GM23338 (cell line): Measurements from ENCODE around the gene FAM120A.

Experiments used
- CTCF ChIP-seq, 2 experiments: fragments of 200-600 bp in 1 of 2; sonication (generic) in 1 of 2; conservative IDR thresholded peaks; 2 replicates each; pipeline versions ENCODE4 v1.5.1 to v1.6.1; 2016 to 2017; ENCODE audit warnings: antibody characterized with exemption in 2 of 2, low read depth in 2 of 2, mild to moderate bottlenecking in 2 of 2, moderate library complexity in 1 of 2
- EZH2 ChIP-seq: fragments of 200-600 bp; sonication (generic); IDR thresholded peaks from one replicate; pipeline ENCODE4 v1.8.0; 2017; ENCODE audit warnings: antibody characterized with exemption, mild to moderate bottlenecking, low read depth; ENCODE audit not compliant: unreplicated experiment
- JUNB ChIP-seq: IDR thresholded peaks from one replicate; pipeline ENCODE4 v1.6.1; 2016; ENCODE audit warnings: antibody characterized with exemption; ENCODE audit not compliant: unreplicated experiment

GRCh38 chr9:93599571-93600403 is 148.3 kb downstream of the FAM120A start:
- TF ChIP-seq EZH2 (no peak), JUNB (no peak), CTCF (conservative IDR thresholded peaks at IDR 0.05; ENCODE audit: low read depth in 2 of 2) (no peak)
